HT-29 (cell line): Measurements from ENCODE around the gene MTX3. TPM values are rescaled to one million over a fixed set of nuclear protein-coding genes. Genes with fewer than 3 reads are reported as not detected.

Experiments used
- DNase-seq: peaks from one replicate; pipeline ENCODE4 v3.0.0-alpha.2; 2015; ENCODE audit warnings: low spot score
- small RNA-seq: library from RNA; depleted of rRNA; stranded (forward); fragments of <200 nt; gene quantifications from one replicate; pipeline ENCODE3, GENCODE V24; 2014
- total RNA-seq: library from RNA; depleted of rRNA; stranded (reverse); fragments of >200 nt; shearing (Covaris generic); gene quantifications from 2 replicates; pipeline ENCODE4 v1.2.3, GENCODE V29; 2014; rRNA removed

MTX3 gene
- total RNA-seq, 1 experiment from 2014 or later, result 3.8 TPM

- no peak for DNase-seq
These were observed 54.9 kb downstream of the MTX3 start for GRCh38 chr5:79936002-79936645.

- no peak for DNase-seq
These were observed 56.4 kb downstream of the MTX3 start for GRCh38 chr5:79934681-79935080.

GRCh38 chr5:79932510-79933504 is 58.3 kb downstream of the MTX3 start:
- DNase-seq, result no peak

DNA sequence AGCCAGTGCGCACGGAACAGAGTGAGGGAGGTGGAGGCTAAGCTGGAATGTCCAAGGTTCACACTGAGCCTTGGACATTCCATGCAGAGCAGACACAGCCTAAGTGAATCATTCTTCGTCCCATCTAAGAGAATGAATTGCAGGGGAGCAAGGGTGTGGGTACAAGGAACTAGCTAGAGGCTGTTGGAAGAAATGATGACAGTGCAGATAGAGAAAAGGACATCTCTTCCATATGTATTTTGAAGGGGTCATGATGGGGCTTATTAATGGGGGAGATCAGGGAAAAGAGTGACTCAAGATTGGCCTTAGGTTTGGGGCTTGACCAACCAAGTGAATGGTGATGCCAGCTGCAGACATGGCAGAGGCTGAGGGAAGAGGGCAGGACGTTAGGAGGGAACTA is 59.2 kb downstream of the MTX3 start:
- no peak for DNase-seq

DNA sequence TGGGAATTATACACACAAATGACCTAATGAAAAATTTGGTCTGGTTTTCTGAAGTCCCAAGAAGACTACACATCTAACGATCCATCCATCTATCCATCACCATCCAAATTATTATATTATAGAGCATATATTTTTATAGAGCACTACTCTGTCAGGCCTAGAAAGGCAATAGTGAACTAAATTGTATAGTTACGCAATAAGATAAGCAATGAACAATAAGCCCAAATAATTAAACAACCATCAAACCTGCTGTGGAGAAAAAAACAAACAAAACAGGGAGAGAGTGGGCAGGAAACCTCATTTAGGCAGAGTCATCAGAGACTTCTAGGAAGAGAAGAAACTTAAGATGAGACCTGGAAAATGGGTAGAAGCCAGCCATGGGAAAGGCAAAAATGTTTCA is 59.7 kb downstream of the MTX3 start:
- DNase-seq, result no peak

DNA sequence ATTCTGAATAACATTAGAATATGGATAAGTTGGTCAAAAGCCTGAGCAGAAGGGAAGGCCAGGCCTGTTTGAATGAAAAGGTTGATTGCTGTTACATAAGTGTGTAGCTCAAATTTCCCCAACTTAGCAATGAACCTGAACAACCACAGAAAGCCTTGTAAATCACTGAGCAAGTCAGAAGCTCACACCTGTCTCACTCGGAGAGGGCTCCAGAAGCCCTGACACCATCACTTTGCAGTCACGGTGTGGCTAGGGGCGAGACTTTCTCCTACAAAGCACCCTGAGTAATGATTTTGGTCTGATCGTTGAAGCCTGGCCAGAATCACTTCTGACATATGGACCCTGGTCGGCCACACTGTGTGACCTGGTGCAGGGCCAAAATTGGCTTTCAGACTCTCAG is 62.0 kb downstream of the MTX3 start:
- no peak for DNase-seq

Small RNAs within 50 kb of the gene (small RNA-seq; reads per million reads assigned to genes)
- gene TRMT112P2, result not detected

Other genes with a start within 250 kb of the MTX3 start
- gene THBS4, start 44.1 kb upstream of the MTX3 start, total RNA-seq, result 0.18 TPM in 1 of 2 replicates, not detected in the other